Effector CD8-positive, alpha-beta T cell (primary cell): ENCODE data around the gene CACNA1E.

Source experiments
- DNase-seq: peaks from one replicate; lab custom pipeline; 2025; lab: John Stamatoyannopoulos, UW
- total RNA-seq, 4 experiments: gene quantifications; one replicate each; lab custom pipeline; 2026; lab: John Stamatoyannopoulos, UW

CACNA1E gene
- total RNA-seq = 0 to 0.35 (median 0.21) reads per million in 4 experiments

- DNase-seq = no peak
Measured at GRCh38 chr1:181483285-181484195, at the start of gene CACNA1E. Gene CACNA1E, plus strand, starts transcription at chr1:181483517. Its CDS starts 228 bp downstream, at chr1:181483745.

- DNase-seq = no peak
Measured at GRCh38 chr1:181433931-181434330, 49.4 kb upstream of the CACNA1E start.

GRCh38 chr1:181438013-181438412 lies 45.3 kb upstream of the CACNA1E start:
- no peak for DNase-seq

- DNase-seq = no peak
Measured at GRCh38 chr1:181440510-181440909, 42.8 kb upstream of the CACNA1E start.

- no peak for DNase-seq
Measured at GRCh38 chr1:181442181-181442525, 41.2 kb upstream of the CACNA1E start.

- no peak for DNase-seq
Measured at GRCh38 chr1:181443231-181443853, 40.0 kb upstream of the CACNA1E start.

GRCh38 chr1:181445436-181445835 lies 37.9 kb upstream of the CACNA1E start:
- no peak for DNase-seq

GRCh38 chr1:181448461-181448860 lies 34.9 kb upstream of the CACNA1E start:
- no peak for DNase-seq

- no peak for DNase-seq
Measured at GRCh38 chr1:181451661-181452230, 31.6 kb upstream of the CACNA1E start.

GRCh38 chr1:181452746-181453145 lies 30.6 kb upstream of the CACNA1E start:
- no peak for DNase-seq

- no peak for DNase-seq
Measured at GRCh38 chr1:181453541-181454201, 29.6 kb upstream of the CACNA1E start.

- no peak for DNase-seq
Measured at GRCh38 chr1:181456551-181456950, 26.8 kb upstream of the CACNA1E start.

- no peak for DNase-seq
Measured at GRCh38 chr1:181458419-181458818, 24.9 kb upstream of the CACNA1E start.

- no peak for DNase-seq
Measured at GRCh38 chr1:181459067-181459466, 24.2 kb upstream of the CACNA1E start.

GRCh38 chr1:181469829-181470228 lies 13.5 kb upstream of the CACNA1E start:
- DNase-seq = no peak

GRCh38 chr1:181475580-181475979 lies 7.7 kb upstream of the CACNA1E start:
- no peak for DNase-seq

GRCh38 chr1:181476581-181476980 lies 6.7 kb upstream of the CACNA1E start:
- DNase-seq = no peak

- no peak for DNase-seq
Measured at GRCh38 chr1:181478306-181478705, 5.0 kb upstream of the CACNA1E start.

GRCh38 chr1:181479137-181479745 lies 4.1 kb upstream of the CACNA1E start:
- no peak for DNase-seq

- DNase-seq = no peak
Measured at GRCh38 chr1:181482001-181482430, 1.3 kb upstream of the CACNA1E start.

- no peak for DNase-seq
Measured at GRCh38 chr1:181482521-181483284, 614 bp upstream of the CACNA1E start.
